ENCODE results near the gene RACGAP1. TPM values are rescaled to one million over a fixed set of nuclear protein-coding genes. Genes with fewer than 3 reads are reported as not detected.

The RACGAP1 gene
- 71.2 and 71.6 TPM in 2 replicates for total RNA-seq

- DNase-seq: peak; percentile 99
- intact Hi-C loops (cut with micrococcal nuclease): loop anchor here (1.0 kb wide), 1 partner anchor 87 kb away; the partner anchor contains the start of gene COX14
- peaks cover 37% of the 10 kb centered on the region for H3K4me1 Mint-ChIP-seq
- H3K9me3 Mint-ChIP-seq: peaks cover 3% of the 10 kb centered on the region
- H3K27ac Mint-ChIP-seq: peak within 1 kb of the TSS; percentile 96
- H3K36me3 Mint-ChIP-seq (ENCODE audit: low read depth): peaks cover 18% of the 10 kb centered on the region
- peak within 1 kb of the TSS; percentile 93 for H3K4me3 Mint-ChIP-seq
- H3K27me3 Mint-ChIP-seq: no peaks in the 10 kb centered on the region
These were observed at the start of gene RACGAP1 for GRCh38 chr12:50025187-50026059. TSS of gene RACGAP1 (minus strand) at chr12:50025494. CDS start at chr12:50016715, 8,779 bp downstream.

GRCh38 chr12:50073712-50074111, 48.4 kb upstream of the RACGAP1 start:
- Mint-ChIP-seq H3K4me3 (no peak overlapping the region), H3K4me1 (peaks cover 12% of the 10 kb centered on the region), H3K27me3 (no peaks in the 10 kb centered on the region), H3K27ac (no peak overlapping the region), H3K9me3 (no peaks in the 10 kb centered on the region), H3K36me3 (ENCODE audit: low read depth) (no peaks in the 10 kb centered on the region)
- intact Hi-C loops (cut with micrococcal nuclease): no loop called here
- no peak for DNase-seq

- intact Hi-C loops (cut with micrococcal nuclease): no loop called here
- Mint-ChIP-seq H3K27me3 (no peaks in the 10 kb centered on the region), H3K4me3 (no peak overlapping the region), H3K36me3 (ENCODE audit: low read depth) (no peaks in the 10 kb centered on the region), H3K9me3 (no peaks in the 10 kb centered on the region), H3K4me1 (peaks cover 12% of the 10 kb centered on the region), H3K27ac (no peak overlapping the region)
- DNase-seq: no peak
These were observed 47.9 kb upstream of the RACGAP1 start for GRCh38 chr12:50073206-50073605.

GRCh38 chr12:50072198-50072907, 47.1 kb upstream of the RACGAP1 start:
- Mint-ChIP-seq H3K4me3 (no peak overlapping the region), H3K36me3 (ENCODE audit: low read depth) (no peaks in the 10 kb centered on the region), H3K9me3 (no peaks in the 10 kb centered on the region), H3K27ac (no peak overlapping the region), H3K4me1 (peaks cover 12% of the 10 kb centered on the region), H3K27me3 (no peaks in the 10 kb centered on the region)
- no peak for DNase-seq
- intact Hi-C loops (cut with micrococcal nuclease): no loop called here

- no peaks in the 10 kb centered on the region for H3K27me3 Mint-ChIP-seq
- H3K4me3 Mint-ChIP-seq: no peak overlapping the region
- no peaks in the 10 kb centered on the region for H3K9me3 Mint-ChIP-seq
- no peaks in the 10 kb centered on the region for H3K36me3 Mint-ChIP-seq (ENCODE audit: low read depth)
- intact Hi-C loops (cut with micrococcal nuclease): loop anchor here (1.0 kb wide), 2 partner anchors 31 to 103 kb away; no protein-coding TSS in a partner anchor
- H3K4me1 Mint-ChIP-seq: peaks cover 11% of the 10 kb centered on the region
- peak; percentile 90 for DNase-seq
- H3K27ac Mint-ChIP-seq: no peak overlapping the region
These were observed 45.2 kb upstream of the RACGAP1 start for GRCh38 chr12:50070314-50071060.

- peaks cover 9% of the 10 kb centered on the region for H3K4me1 Mint-ChIP-seq
- H3K9me3 Mint-ChIP-seq: no peaks in the 10 kb centered on the region
- intact Hi-C loops (cut with micrococcal nuclease): no loop called here
- DNase-seq: no peak
- no peaks in the 10 kb centered on the region for H3K27me3 Mint-ChIP-seq
- H3K27ac Mint-ChIP-seq: no peak overlapping the region
- H3K4me3 Mint-ChIP-seq: no peak overlapping the region
- no peaks in the 10 kb centered on the region for H3K36me3 Mint-ChIP-seq (ENCODE audit: low read depth)
These were observed 44.2 kb upstream of the RACGAP1 start for GRCh38 chr12:50069539-50069938.

- Mint-ChIP-seq H3K4me1 (peaks cover 9% of the 10 kb centered on the region), H3K36me3 (ENCODE audit: low read depth) (no peaks in the 10 kb centered on the region), H3K27ac (no peak overlapping the region), H3K4me3 (no peak overlapping the region), H3K9me3 (no peaks in the 10 kb centered on the region), H3K27me3 (no peaks in the 10 kb centered on the region)
- intact Hi-C loops (cut with micrococcal nuclease): no loop called here
- no peak for DNase-seq
These were observed 43.8 kb upstream of the RACGAP1 start for GRCh38 chr12:50069069-50069468.

- H3K27ac Mint-ChIP-seq: no peak overlapping the region
- peaks cover 12% of the 10 kb centered on the region for H3K4me1 Mint-ChIP-seq
- DNase-seq: no peak
- H3K4me3 Mint-ChIP-seq: no peak overlapping the region
- no peaks in the 10 kb centered on the region for H3K9me3 Mint-ChIP-seq
- H3K27me3 Mint-ChIP-seq: peaks cover 4% of the 10 kb centered on the region
- intact Hi-C loops (cut with micrococcal nuclease): no loop called here
- H3K36me3 Mint-ChIP-seq (ENCODE audit: low read depth): peaks cover 1% of the 10 kb centered on the region
These were observed 41.1 kb upstream of the RACGAP1 start for GRCh38 chr12:50066402-50066801.

- no peaks in the 10 kb centered on the region for H3K9me3 Mint-ChIP-seq
- peaks cover 5% of the 10 kb centered on the region for H3K36me3 Mint-ChIP-seq (ENCODE audit: low read depth)
- no peak for DNase-seq
- intact Hi-C loops (cut with micrococcal nuclease): no loop called here
- H3K27ac Mint-ChIP-seq: no peak overlapping the region
- peaks cover 5% of the 10 kb centered on the region for H3K27me3 Mint-ChIP-seq
- H3K4me1 Mint-ChIP-seq: peaks cover 15% of the 10 kb centered on the region
- H3K4me3 Mint-ChIP-seq: no peak overlapping the region
These were observed 40.5 kb upstream of the RACGAP1 start for GRCh38 chr12:50065726-50066310.

GRCh38 chr12:50062728-50063460, 37.6 kb upstream of the RACGAP1 start:
- no peak for DNase-seq
- intact Hi-C loops (cut with micrococcal nuclease): no loop called here
- Mint-ChIP-seq H3K27me3 (peaks cover 5% of the 10 kb centered on the region), H3K36me3 (ENCODE audit: low read depth) (peaks cover 6% of the 10 kb centered on the region), H3K4me3 (no peak overlapping the region), H3K4me1 (peaks cover 28% of the 10 kb centered on the region), H3K9me3 (no peaks in the 10 kb centered on the region), H3K27ac (no peak overlapping the region)

- Mint-ChIP-seq H3K9me3 (no peaks in the 10 kb centered on the region), H3K4me1 (peaks cover 28% of the 10 kb centered on the region), H3K4me3 (no peak overlapping the region), H3K36me3 (ENCODE audit: low read depth) (peaks cover 6% of the 10 kb centered on the region), H3K27me3 (peaks cover 6% of the 10 kb centered on the region), H3K27ac (no peak overlapping the region)
- DNase-seq: no peak
- intact Hi-C loops (cut with micrococcal nuclease): no loop called here
These were observed 36.8 kb upstream of the RACGAP1 start for GRCh38 chr12:50061946-50062686.

- no peak overlapping the region for H3K27ac Mint-ChIP-seq
- no peak for DNase-seq
- intact Hi-C loops (cut with micrococcal nuclease): no loop called here
- no peaks in the 10 kb centered on the region for H3K9me3 Mint-ChIP-seq
- no peak overlapping the region for H3K4me3 Mint-ChIP-seq
- peaks cover 37% of the 10 kb centered on the region for H3K4me1 Mint-ChIP-seq
- peaks cover 15% of the 10 kb centered on the region for H3K27me3 Mint-ChIP-seq
- H3K36me3 Mint-ChIP-seq (ENCODE audit: low read depth): peaks cover 6% of the 10 kb centered on the region
These were observed 35.9 kb upstream of the RACGAP1 start for GRCh38 chr12:50061171-50061570.

Measured in activated CD4-positive, alpha-beta T cell treated with anti-CD3 and anti-CD28 coated beads, Interleukin-2, amount 10 ng/mL, durations not matched to agents 24 days and 14 days (primary cell).